Colonic mucosa (tissue), 4 donors: ENCODE results near the gene HIC1. TPM values are rescaled to one million over a fixed set of nuclear protein-coding genes. Genes with fewer than 3 reads are reported as not detected.

Source experiments
- DNase-seq: peaks from one replicate; pipeline ENCODE4 v3.0.0-alpha.2; 2020
- H3K27ac ChIP-seq: fragments of 200-600 bp; one replicate; pipeline ENCODE4 v1.8.0; 2021
- H3K27me3 ChIP-seq: fragments of 200-600 bp; one replicate; pipeline ENCODE4 v1.8.0; 2021
- H3K36me3 ChIP-seq: fragments of 200-600 bp; one replicate; pipeline ENCODE4 v1.8.0; 2021
- H3K4me1 ChIP-seq: fragments of 200-600 bp; one replicate; pipeline ENCODE4 v1.8.0; 2021; ENCODE audit warnings: mild to moderate bottlenecking
- H3K4me3 ChIP-seq: fragments of 200-600 bp; one replicate; pipeline ENCODE4 v1.8.0; 2021
- H3K9ac ChIP-seq, 2 donors: one replicate each; pipeline ENCODE4 v1.7.0; 2013; ENCODE audit warnings: control low read depth in 2 of 2, low read depth in 2 of 2, low read length in 2 of 2
- H3K9me3 ChIP-seq: fragments of 200-600 bp; one replicate; pipeline ENCODE4 v1.8.0; 2021
- intact Hi-C: fragments of 100-400 bp; cut with DNase I; formaldehyde crosslinking; loops from one replicate; pipeline ENCODE4 v1.14.1; 2022
- total RNA-seq, 2 donors: library from RNA; stranded (reverse); fragmentation: NEBNext Ultra II Directional in 1 of 2; extraction: Animal tissue kit (Norgen Biotek cat#: 25700) in 1 of 2; gene quantifications; one replicate each; pipeline ENCODE4 v1.2.1, GENCODE V29; 2021
- TF ChIP-seq, protein P1 (sequence below): fragments of 200-600 bp; IDR thresholded peaks from one replicate; pipeline ENCODE4 v1.8.0; 2022; ENCODE audit warnings: antibody characterized with exemption, mild to moderate bottlenecking
- donor health status: healthy.
- donor health status: DM: no; HTN: no; CAD: no.
- donor health status: DM: no; HTN: no; CAD: no.

Gene HIC1
- total RNA-seq, 2 donors from 2014 or later: 7.0 to 11.2 TPM

DNA sequence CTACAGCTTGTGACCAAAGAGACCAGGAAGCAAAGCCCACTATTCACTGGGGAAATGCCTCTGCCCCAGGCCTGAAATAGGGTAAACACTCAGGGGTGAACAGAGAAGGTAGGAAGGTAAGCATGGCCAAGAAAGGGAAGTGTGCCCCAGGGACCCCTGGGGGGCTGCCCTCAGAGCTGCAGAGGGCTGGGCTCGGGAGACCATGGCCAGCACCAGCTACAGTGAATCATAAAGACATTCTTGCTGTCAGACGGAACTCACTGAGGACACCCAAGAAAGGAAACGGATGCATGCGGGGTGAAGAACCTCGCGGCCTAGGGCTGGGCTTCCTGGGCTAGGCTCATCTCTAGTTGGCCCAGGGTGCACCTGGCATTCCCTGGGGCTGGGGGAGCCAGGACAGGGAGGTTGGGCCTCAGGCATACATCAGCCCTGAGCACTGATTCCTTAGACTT, 9.6 kb downstream of the HIC1 start:
- intact Hi-C loops: no loop called here
- H3K9ac ChIP-seq: peak overlapping the region; percentile 33 to 35
- no peaks in the 10 kb centered on the region for H3K4me1 ChIP-seq
- TF ChIP-seq, protein P1, sequence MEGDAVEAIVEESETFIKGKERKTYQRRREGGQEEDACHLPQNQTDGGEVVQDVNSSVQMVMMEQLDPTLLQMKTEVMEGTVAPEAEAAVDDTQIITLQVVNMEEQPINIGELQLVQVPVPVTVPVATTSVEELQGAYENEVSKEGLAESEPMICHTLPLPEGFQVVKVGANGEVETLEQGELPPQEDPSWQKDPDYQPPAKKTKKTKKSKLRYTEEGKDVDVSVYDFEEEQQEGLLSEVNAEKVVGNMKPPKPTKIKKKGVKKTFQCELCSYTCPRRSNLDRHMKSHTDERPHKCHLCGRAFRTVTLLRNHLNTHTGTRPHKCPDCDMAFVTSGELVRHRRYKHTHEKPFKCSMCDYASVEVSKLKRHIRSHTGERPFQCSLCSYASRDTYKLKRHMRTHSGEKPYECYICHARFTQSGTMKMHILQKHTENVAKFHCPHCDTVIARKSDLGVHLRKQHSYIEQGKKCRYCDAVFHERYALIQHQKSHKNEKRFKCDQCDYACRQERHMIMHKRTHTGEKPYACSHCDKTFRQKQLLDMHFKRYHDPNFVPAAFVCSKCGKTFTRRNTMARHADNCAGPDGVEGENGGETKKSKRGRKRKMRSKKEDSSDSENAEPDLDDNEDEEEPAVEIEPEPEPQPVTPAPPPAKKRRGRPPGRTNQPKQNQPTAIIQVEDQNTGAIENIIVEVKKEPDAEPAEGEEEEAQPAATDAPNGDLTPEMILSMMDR: no peak
- no peaks in the 10 kb centered on the region for H3K36me3 ChIP-seq
- no peak overlapping the region for H3K4me3 ChIP-seq
- peak overlapping the region; percentile 67 for H3K27ac ChIP-seq
- H3K9me3 ChIP-seq: no peaks in the 10 kb centered on the region
- no peaks in the 10 kb centered on the region for H3K27me3 ChIP-seq
- no peak for DNase-seq

DNA sequence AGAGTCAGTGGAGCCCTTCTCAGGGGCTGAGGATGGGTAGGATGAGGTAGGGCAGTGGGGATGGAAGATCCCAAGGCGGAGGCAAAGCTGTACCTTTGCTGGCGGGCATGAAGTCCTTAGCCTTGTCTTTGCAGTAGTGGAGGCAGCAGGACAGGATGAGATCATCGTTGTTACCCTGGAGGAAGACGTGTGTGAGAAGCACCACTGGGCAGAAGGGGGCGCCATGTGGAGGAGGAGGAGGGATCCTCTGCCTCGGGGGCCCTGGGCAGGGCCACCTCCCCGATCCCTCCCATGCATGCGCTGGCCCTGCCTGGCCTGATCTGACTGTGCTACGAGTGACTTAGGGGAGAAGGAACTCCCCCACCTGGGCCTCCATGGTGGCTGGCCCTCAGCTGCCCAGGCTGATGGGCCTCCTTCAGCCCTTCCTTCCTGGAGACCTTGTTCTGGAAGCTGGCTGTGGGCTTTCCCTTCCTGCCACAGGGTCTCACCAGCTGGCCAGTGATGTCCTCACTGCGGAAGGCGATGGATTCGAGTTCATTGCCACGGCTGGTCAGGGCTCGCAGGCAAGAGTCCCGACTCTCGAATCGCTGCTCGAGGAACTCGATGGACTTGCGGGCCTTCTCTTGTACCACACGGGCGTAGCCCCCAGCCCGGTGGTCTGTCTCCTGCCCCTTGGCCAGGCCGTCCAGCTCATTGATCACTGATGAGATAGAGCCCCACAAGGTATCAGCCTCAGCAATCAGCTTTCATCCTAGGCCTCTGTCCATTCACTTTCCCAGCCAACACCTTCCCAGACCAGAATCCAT, 10.3 kb downstream of the HIC1 start:
- no peak for DNase-seq
- intact Hi-C loops: no loop called here
- H3K9me3 ChIP-seq: no peaks in the 10 kb centered on the region

DNA sequence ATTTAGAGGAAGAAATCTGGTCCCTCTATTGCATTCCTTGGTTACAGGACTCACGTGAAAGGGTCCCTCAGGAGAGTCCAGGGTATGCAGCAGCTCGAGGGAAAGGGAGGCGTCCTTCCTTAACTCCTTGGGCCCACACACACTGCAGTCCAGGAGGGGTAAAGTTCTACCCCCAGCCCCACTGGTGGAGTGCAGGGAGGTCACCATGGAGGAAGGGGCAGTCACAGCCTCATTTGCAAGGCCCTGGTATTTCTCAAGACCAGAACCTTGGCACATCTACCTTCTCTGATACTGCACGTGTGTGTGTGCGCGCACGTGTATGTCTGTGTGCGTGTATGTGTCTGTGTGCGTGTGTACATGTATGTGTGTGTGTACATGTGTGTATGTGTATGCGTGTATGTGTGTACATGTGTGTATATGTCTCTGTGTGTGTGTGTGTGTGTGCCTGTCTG, 11.1 kb downstream of the HIC1 start:
- H3K36me3 ChIP-seq: no peaks in the 10 kb centered on the region
- H3K4me3 ChIP-seq: no peak overlapping the region
- H3K27me3 ChIP-seq: no peaks in the 10 kb centered on the region
- intact Hi-C loops: no loop called here
- peak overlapping the region; percentile 67 for H3K27ac ChIP-seq
- peak overlapping the region in 1 of 2 donors; percentile 8 for H3K9ac ChIP-seq
- TF ChIP-seq, protein P1: no peak
- no peaks in the 10 kb centered on the region for H3K9me3 ChIP-seq
- no peaks in the 10 kb centered on the region for H3K4me1 ChIP-seq
- DNase-seq: no peak

More for the DNA sequence above, 10.3 kb downstream of the HIC1 start:
- Histone ChIP-seq H3K36me3 (no peaks in the 10 kb centered on the region), H3K9ac (peak overlapping the region; percentile 33 to 35), H3K27ac (peak overlapping the region; percentile 67), H3K4me3 (no peak overlapping the region), H3K27me3 (no peaks in the 10 kb centered on the region), H3K4me1 (no peaks in the 10 kb centered on the region)
- TF ChIP-seq, protein P1: peak; percentile 17

DNA sequence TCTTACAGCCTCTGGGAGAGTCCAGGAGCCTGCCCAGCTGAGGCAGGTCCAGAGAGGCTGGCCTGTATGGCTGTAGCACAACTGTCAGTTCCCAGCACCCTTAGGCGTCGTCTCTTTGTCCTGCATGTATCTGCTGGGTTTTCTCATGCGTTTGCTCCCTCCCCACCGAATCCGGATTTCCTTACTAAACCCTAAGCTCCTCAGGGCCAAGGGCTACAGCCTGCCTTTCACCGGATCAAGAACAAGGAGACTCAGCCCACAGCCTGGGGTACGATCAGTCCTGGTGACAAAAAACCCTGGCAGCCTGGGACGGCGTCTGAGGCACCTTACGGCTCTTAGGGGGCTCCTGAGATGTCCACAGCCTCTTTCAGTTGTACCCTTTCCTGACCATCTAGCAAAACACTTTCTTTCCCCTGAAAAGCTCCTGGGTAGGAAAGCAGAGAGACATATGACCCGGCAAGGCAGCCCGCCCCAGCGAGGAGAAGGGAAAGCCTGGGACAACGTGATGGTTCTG, 12.2 kb downstream of the HIC1 start:
- H3K9ac ChIP-seq: peak overlapping the region; percentile 3 to 19
- no peaks in the 10 kb centered on the region for H3K36me3 ChIP-seq
- peak overlapping the region; percentile 53 for H3K27ac ChIP-seq
- no peaks in the 10 kb centered on the region for H3K27me3 ChIP-seq
- H3K9me3 ChIP-seq: no peaks in the 10 kb centered on the region
- no peak overlapping the region for H3K4me3 ChIP-seq
- DNase-seq: no peak
- intact Hi-C loops: no loop called here
- TF ChIP-seq, protein P1: no peak
- no peaks in the 10 kb centered on the region for H3K4me1 ChIP-seq

DNA sequence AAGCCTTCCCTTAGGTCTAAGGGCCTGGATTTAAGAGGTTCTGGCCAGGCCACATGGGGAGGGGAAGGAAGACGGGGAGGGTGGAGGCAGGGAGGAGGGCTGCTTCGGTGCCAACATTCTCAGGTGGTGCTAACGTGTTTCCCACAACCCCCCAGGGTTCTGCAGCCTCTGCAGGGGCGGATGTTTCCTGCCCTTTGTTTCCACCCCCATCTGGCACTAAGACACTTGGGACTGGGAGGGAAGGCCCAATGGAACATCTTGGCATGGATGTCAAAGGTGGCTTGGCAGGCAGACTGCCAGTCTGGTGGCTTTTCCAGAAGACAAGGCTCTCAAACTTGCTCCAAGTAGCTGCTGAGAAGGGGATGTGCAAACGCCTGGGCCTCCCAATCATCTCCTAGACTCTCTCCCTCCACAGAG, 12.7 kb downstream of the HIC1 start:
- Histone ChIP-seq H3K27ac (peak overlapping the region; percentile 53), H3K9ac (peak overlapping the region in 1 of 2 donors; percentile 3), H3K27me3 (no peaks in the 10 kb centered on the region), H3K4me3 (no peak overlapping the region), H3K9me3 (no peaks in the 10 kb centered on the region), H3K36me3 (no peaks in the 10 kb centered on the region), H3K4me1 (no peaks in the 10 kb centered on the region)
- TF ChIP-seq, protein P1: no peak
- no peak for DNase-seq
- intact Hi-C loops: no loop called here
